Parathyroid adenoma (tissue), 2 donors: ENCODE results near the gene OXT.

Experiments used
- H2AFZ ChIP-seq: fragments of 300-600 bp; sonication (generic); one replicate; pipeline ENCODE4 v1.7.0; 2017; ENCODE audit warnings: antibody characterized with exemption, mild to moderate bottlenecking
- H3K27ac ChIP-seq: fragments of 300-600 bp; sonication (generic); one replicate; pipeline ENCODE4 v1.7.0; 2017
- H3K27me3 ChIP-seq: fragments of 300-600 bp; sonication (generic); one replicate; pipeline ENCODE4 v1.7.0; 2017; ENCODE audit warnings: low read length; ENCODE audit not compliant: control insufficient read depth, insufficient read depth
- H3K36me3 ChIP-seq: fragments of 300-600 bp; sonication (generic); one replicate; pipeline ENCODE4 v1.7.0; 2017; ENCODE audit warnings: low read length; ENCODE audit not compliant: control insufficient read depth, insufficient read depth
- H3K4me1 ChIP-seq: fragments of 300-600 bp; sonication (generic); one replicate; pipeline ENCODE4 v1.7.0; 2017; ENCODE audit warnings: control low read depth
- H3K4me2 ChIP-seq: fragments of 300-600 bp; sonication (generic); one replicate; pipeline ENCODE4 v1.7.0; 2017; ENCODE audit warnings: low read length
- H3K4me3 ChIP-seq: fragments of 300-600 bp; sonication (generic); one replicate; pipeline ENCODE4 v1.7.0; 2017; ENCODE audit warnings: low read depth, low read length
- H3K79me2 ChIP-seq: fragments of 300-600 bp; sonication (generic); one replicate; pipeline ENCODE4 v1.7.0; 2017; ENCODE audit warnings: control low read depth
- H3K9ac ChIP-seq: fragments of 300-600 bp; sonication (generic); one replicate; pipeline ENCODE4 v1.7.0; 2017; ENCODE audit warnings: mild to moderate bottlenecking
- H3K9me3 ChIP-seq: fragments of 300-600 bp; sonication (generic); one replicate; pipeline ENCODE4 v1.7.0; 2017; ENCODE audit warnings: low read length; ENCODE audit not compliant: control insufficient read depth
- TF ChIP-seq, protein P1 (sequence below): fragments of 300-600 bp; sonication (generic); IDR thresholded peaks from one replicate; pipeline ENCODE4 v1.7.0; 2017; ENCODE audit warnings: antibody characterized with exemption, mild to moderate bottlenecking
- donor health status: primary hyperparathyroidism.

The OXT gene

DNA sequence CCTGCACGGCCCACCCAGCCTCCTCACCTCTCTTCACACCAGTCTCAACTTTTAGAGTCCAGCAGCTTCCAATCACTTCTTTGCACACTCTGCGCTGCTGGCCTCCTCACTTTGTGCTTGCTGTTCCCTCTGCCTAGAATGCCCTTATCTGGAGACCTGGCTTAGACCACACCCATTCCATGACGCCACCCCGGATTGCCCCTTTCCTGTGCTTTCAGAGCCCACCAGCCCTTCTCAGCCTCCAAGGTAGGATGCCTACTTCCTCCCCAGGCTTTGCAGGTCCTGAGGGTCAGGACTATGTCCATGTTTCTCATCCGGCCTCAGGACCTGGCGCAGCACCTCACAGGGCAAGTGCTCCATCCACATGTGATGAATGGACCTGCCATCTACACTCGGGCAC is 40.1 kb downstream of the OXT start:
- Histone ChIP-seq H3K9me3 (no peaks in the 10 kb centered on the region), H3K4me2 (no peak overlapping the region), H3K9ac (no peak overlapping the region), H3K27ac (no peak overlapping the region), H3K79me2 (peaks cover 2% of the 10 kb centered on the region), H2AFZ (no peak overlapping the region), H3K27me3 (no peaks in the 10 kb centered on the region), H3K36me3 (no peaks in the 10 kb centered on the region), H3K4me1 (peaks cover 3% of the 10 kb centered on the region), H3K4me3 (no peak overlapping the region)
- TF ChIP-seq, protein P1, sequence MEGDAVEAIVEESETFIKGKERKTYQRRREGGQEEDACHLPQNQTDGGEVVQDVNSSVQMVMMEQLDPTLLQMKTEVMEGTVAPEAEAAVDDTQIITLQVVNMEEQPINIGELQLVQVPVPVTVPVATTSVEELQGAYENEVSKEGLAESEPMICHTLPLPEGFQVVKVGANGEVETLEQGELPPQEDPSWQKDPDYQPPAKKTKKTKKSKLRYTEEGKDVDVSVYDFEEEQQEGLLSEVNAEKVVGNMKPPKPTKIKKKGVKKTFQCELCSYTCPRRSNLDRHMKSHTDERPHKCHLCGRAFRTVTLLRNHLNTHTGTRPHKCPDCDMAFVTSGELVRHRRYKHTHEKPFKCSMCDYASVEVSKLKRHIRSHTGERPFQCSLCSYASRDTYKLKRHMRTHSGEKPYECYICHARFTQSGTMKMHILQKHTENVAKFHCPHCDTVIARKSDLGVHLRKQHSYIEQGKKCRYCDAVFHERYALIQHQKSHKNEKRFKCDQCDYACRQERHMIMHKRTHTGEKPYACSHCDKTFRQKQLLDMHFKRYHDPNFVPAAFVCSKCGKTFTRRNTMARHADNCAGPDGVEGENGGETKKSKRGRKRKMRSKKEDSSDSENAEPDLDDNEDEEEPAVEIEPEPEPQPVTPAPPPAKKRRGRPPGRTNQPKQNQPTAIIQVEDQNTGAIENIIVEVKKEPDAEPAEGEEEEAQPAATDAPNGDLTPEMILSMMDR: no peak

DNA sequence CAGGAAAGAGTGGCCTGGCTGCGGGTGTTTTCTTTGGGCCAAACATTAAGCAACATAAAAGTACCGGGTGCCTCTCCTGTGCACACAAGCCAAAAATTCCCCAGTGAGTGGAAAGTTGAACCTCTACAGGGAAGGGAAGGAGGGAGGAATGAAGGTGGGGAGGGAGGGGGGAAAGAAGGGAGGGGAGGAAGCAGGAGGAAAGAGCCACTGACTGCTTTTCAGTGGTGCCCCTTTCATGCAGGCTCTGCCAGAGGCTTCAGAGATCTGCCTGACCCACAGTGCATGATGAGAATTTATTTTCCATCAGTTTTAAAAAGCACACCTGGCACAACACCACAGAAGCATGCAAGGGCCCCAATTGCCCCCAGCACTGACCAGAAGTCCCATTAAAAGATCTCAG is 40.6 kb downstream of the OXT start:
- no peak overlapping the region for H2AFZ ChIP-seq
- peaks cover 3% of the 10 kb centered on the region for H3K4me1 ChIP-seq
- no peaks in the 10 kb centered on the region for H3K36me3 ChIP-seq
- H3K4me3 ChIP-seq: no peak overlapping the region
- H3K4me2 ChIP-seq: no peak overlapping the region
- no peaks in the 10 kb centered on the region for H3K9me3 ChIP-seq
- no peaks in the 10 kb centered on the region for H3K27me3 ChIP-seq
- H3K79me2 ChIP-seq: peaks cover 2% of the 10 kb centered on the region
- TF ChIP-seq, protein P1: no peak
- H3K27ac ChIP-seq: no peak overlapping the region
- no peak overlapping the region for H3K9ac ChIP-seq

DNA sequence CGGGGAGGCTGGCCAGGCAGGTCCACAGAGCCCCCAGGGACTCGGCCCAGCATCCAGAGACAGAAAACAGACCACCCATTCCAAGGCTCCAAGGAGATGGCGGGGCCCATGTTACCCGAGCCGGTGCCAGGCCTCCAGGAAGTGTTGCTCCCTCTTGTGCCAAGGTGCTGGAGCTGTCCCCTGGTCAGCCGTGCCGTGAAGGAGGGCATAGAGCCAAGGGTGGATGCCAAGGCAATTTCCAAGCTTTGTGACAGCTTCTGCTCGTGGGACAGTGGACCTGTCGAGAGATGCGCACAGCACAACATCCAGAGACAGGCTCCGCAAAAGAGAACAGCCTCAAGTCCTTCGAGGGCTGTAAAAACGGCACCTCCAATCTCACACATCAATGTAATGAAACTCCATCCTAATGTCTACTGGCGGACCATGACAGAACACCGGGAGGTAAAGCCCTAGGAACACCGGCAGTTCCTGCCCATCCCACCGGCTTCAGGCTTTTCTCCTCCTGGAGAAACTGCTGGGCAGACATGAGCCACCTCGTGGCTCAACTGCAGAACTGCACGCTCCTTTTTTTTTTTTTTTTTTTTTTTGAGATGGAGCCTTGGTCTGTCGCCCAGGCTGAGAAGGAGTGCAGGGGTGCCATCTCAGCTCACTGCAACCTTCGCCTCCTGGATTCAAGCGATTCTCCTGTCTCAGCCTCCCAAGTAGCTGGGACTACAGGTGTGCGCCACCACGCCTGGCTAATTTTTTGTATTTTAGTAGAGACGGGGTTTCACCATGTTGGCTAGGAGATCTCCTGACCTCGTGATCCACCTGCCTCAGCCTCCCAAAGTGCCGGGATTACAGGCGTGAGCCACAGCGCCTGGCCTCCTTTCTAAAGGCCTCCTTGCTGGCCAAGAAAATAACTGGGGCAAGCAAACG is 44.0 kb downstream of the OXT start:
- no peak overlapping the region for H3K9ac ChIP-seq
- H3K27me3 ChIP-seq: no peaks in the 10 kb centered on the region
- H3K36me3 ChIP-seq: no peaks in the 10 kb centered on the region
- TF ChIP-seq, protein P1: peak; percentile 82
- H3K4me2 ChIP-seq: no peak overlapping the region
- H3K27ac ChIP-seq: no peak overlapping the region
- H2AFZ ChIP-seq: peak overlapping the region; percentile 15
- H3K9me3 ChIP-seq: no peaks in the 10 kb centered on the region
- H3K4me1 ChIP-seq: peaks cover 5% of the 10 kb centered on the region
- H3K4me3 ChIP-seq: no peak overlapping the region
- peaks cover 2% of the 10 kb centered on the region for H3K79me2 ChIP-seq

DNA sequence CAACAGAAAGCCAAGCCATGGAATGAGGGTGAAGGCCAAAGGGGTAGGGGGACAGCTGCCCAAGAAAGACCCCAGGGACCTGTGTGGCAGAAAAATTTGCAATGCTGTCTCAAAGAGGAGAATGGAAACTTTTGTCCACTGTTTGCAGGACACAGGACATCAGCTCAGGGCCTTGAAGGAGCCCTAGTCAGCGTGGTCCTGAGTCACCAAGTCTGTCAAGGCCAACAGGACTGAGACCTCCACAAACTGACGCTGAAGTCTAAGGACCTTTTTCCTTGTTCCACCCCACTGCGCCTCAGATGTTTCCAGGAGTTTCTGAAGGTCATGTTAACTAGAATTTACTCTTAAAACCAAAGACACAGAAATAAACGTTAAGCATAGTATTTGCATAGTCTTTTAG is 44.9 kb downstream of the OXT start:
- Histone ChIP-seq H3K27me3 (no peaks in the 10 kb centered on the region), H3K27ac (no peak overlapping the region), H3K4me1 (peaks cover 5% of the 10 kb centered on the region), H3K79me2 (peaks cover 2% of the 10 kb centered on the region), H3K9ac (no peak overlapping the region), H2AFZ (no peak overlapping the region), H3K4me3 (no peak overlapping the region), H3K36me3 (no peaks in the 10 kb centered on the region), H3K9me3 (no peaks in the 10 kb centered on the region), H3K4me2 (no peak overlapping the region)
- TF ChIP-seq, protein P1: no peak
